HL-60 (cell line): ENCODE results near the gene MGAT4C.

Source experiments
- DNase-seq, 2 experiments: peaks; one replicate each; pipeline ENCODE4 v3.0.0-alpha.2; 2010 to 2020; ENCODE audit warnings: low read depth in 1 of 2, low spot score in 1 of 2
- H3K27ac ChIP-seq: fragments of 250-450 bp; sonication (Bioruptor Pico); replicated peaks from 2 replicates; pipeline ENCODE4 v1.5.1; 2020; ENCODE audit warnings: mild to moderate bottlenecking, moderate library complexity
- H3K27me3 ChIP-seq: fragments of 250-450 bp; sonication (Bioruptor Pico); 2 replicates; pipeline ENCODE4 v1.5.1; 2021; ENCODE audit warnings: mild to moderate bottlenecking, moderate library complexity; ENCODE audit not compliant: insufficient read depth, poor library complexity, severe bottlenecking
- H3K4me3 ChIP-seq: replicated peaks from 2 replicates; pipeline ENCODE4 v1.5.1; 2011; ENCODE audit warnings: mild to moderate bottlenecking, control low read depth, low read length; ENCODE audit not compliant: insufficient read depth
- CTCF ChIP-seq: IDR thresholded peaks from one replicate; pipeline ENCODE4 v1.5.1; 2011; ENCODE audit warnings: low read length, control low read depth, inconsistent platforms; ENCODE audit not compliant: insufficient read depth
- GABPA ChIP-seq: IDR thresholded peaks from 2 replicates; pipeline ENCODE4 v1.6.1; 2012; ENCODE audit warnings: low read depth
- POLR2AphosphoS5 ChIP-seq: IDR thresholded peaks from 2 replicates; pipeline ENCODE4 v1.6.1; 2012; ENCODE audit warnings: low read depth
- REST ChIP-seq: IDR thresholded peaks from 2 replicates; pipeline ENCODE4 v1.6.1; 2012; ENCODE audit warnings: low read depth; ENCODE audit not compliant: insufficient replicate concordance
- SPI1 ChIP-seq: IDR thresholded peaks from 2 replicates; pipeline ENCODE4 v1.6.1; 2012; ENCODE audit warnings: low read depth, mild to moderate bottlenecking, borderline replicate concordance

MGAT4C gene

GRCh38 chr12:85993746-85994145 is 262.4 kb downstream of the MGAT4C start:
- DNase-seq: no peak
- H3K4me3 ChIP-seq: no peak overlapping the region
- H3K27ac ChIP-seq: no peak overlapping the region
- no peaks in the 10 kb centered on the region for H3K27me3 ChIP-seq
- TF ChIP-seq REST (no peak), GABPA (no peak)

- no peaks in the 10 kb centered on the region for H3K27me3 ChIP-seq
- TF ChIP-seq REST (no peak), GABPA (no peak), POLR2AphosphoS5 (no peak), CTCF (no peak), SPI1 (no peak)
- no peak for DNase-seq
- H3K27ac ChIP-seq: no peak overlapping the region
- no peak overlapping the region for H3K4me3 ChIP-seq
Measured at GRCh38 chr12:85985996-85986395, 270.2 kb downstream of the MGAT4C start.

GRCh38 chr12:85983601-85984000 is 272.6 kb downstream of the MGAT4C start:
- H3K27me3 ChIP-seq: no peaks in the 10 kb centered on the region
- no peak overlapping the region for H3K4me3 ChIP-seq
- DNase-seq: no peak
- no peak for TF ChIP-seq GABPA
- no peak for TF ChIP-seq CTCF
- TF ChIP-seq REST: no peak
- no peak for TF ChIP-seq SPI1
- no peak for TF ChIP-seq POLR2AphosphoS5
- H3K27ac ChIP-seq: no peak overlapping the region

GRCh38 chr12:85979641-85980040 is 276.6 kb downstream of the MGAT4C start:
- TF ChIP-seq GABPA (no peak), POLR2AphosphoS5 (no peak), CTCF (no peak), SPI1 (no peak), REST (no peak)
- Histone ChIP-seq H3K4me3 (no peak overlapping the region), H3K27ac (no peak overlapping the region), H3K27me3 (no peaks in the 10 kb centered on the region)
- no peak for DNase-seq
